ENCODE data around the gene FMN2.

FMN2 gene

GRCh38 chr1:240145120-240145519 lies 53.4 kb downstream of the FMN2 start:
- no peak for TF ChIP-seq CTCF (IDR thresholded peaks at IDR 0.05; ENCODE audit: low read depth, low read length)
- no peak for DNase-seq (ENCODE audit: low read depth in 2 of 2)
- H3K4me3 ChIP-seq (replicated peaks in 1 of 2; ENCODE audit: low read depth in 2 of 2, low read length in 2 of 2), result no peak overlapping the region

- no peak for DNase-seq (ENCODE audit: low read depth in 2 of 2)
- no peak overlapping the region for H3K4me3 ChIP-seq (replicated peaks in 1 of 2; ENCODE audit: low read depth in 2 of 2, low read length in 2 of 2)
- TF ChIP-seq CTCF (IDR thresholded peaks at IDR 0.05; ENCODE audit: low read depth, low read length), result no peak
Observed at GRCh38 chr1:240148333-240148732, 56.6 kb downstream of the FMN2 start.

GRCh38 chr1:240149484-240150094 lies 57.9 kb downstream of the FMN2 start:
- peak; percentile 51 for TF ChIP-seq CTCF (IDR thresholded peaks at IDR 0.05; ENCODE audit: low read depth, low read length)
- DNase-seq (ENCODE audit: low read depth in 2 of 2), result peak; percentile 43 to 60
- H3K4me3 ChIP-seq (replicated peaks in 1 of 2; ENCODE audit: low read depth in 2 of 2, low read length in 2 of 2), result no peak overlapping the region

- no peak overlapping the region for H3K4me3 ChIP-seq (replicated peaks in 1 of 2; ENCODE audit: low read depth in 2 of 2, low read length in 2 of 2)
- no peak for TF ChIP-seq CTCF (IDR thresholded peaks at IDR 0.05; ENCODE audit: low read depth, low read length)
- no peak for DNase-seq (ENCODE audit: low read depth in 2 of 2)
Observed at GRCh38 chr1:240151136-240151735, 59.6 kb downstream of the FMN2 start.

GRCh38 chr1:240152611-240153297 lies 61.1 kb downstream of the FMN2 start:
- TF ChIP-seq CTCF (IDR thresholded peaks at IDR 0.05; ENCODE audit: low read depth, low read length), result no peak
- peak in 1 of 2 donors; percentile 27 for DNase-seq (ENCODE audit: low read depth in 2 of 2)

GRCh38 chr1:240155605-240156004 lies 63.9 kb downstream of the FMN2 start:
- no peak overlapping the region for H3K4me3 ChIP-seq (replicated peaks in 1 of 2; ENCODE audit: low read depth in 2 of 2, low read length in 2 of 2)
- TF ChIP-seq CTCF (IDR thresholded peaks at IDR 0.05; ENCODE audit: low read depth, low read length), result no peak
- DNase-seq (ENCODE audit: low read depth in 2 of 2), result no peak

More at GRCh38 chr1:240152611-240153297, 61.1 kb downstream of the FMN2 start:
- H3K4me3 ChIP-seq (replicated peaks in 1 of 2; ENCODE audit: low read depth in 2 of 2, low read length in 2 of 2), result no peak overlapping the region

All from cardiac fibroblast (primary cell).